Large intestine (tissue), 3 donors: ENCODE results near the gene CALY. TPM values are rescaled to one million over a fixed set of nuclear protein-coding genes. Genes with fewer than 3 reads are reported as not detected.
"Not testable (repeated sequence)": the region's sequence is repeated elsewhere in the genome, so short reads cannot be mapped to it uniquely, and the experiment has no call there.

Source experiments
- DNase-seq, 2 donors: peaks; one replicate each; pipeline versions ENCODE4 v3.0.0 to v3.0.0-alpha.2; 2013
- H3K27ac ChIP-seq: one replicate; pipeline ENCODE4 v1.5.1; 2013; ENCODE audit warnings: low read length
- H3K27me3 ChIP-seq: 2 replicates; pipeline ENCODE4 v1.6.1; 2013; ENCODE audit warnings: low read length; ENCODE audit not compliant: control insufficient read depth, insufficient read depth
- H3K36me3 ChIP-seq: 2 replicates; pipeline ENCODE4 v1.6.1; 2013; ENCODE audit warnings: low read length; ENCODE audit not compliant: control insufficient read depth, insufficient read depth
- H3K4me1 ChIP-seq: one replicate; pipeline ENCODE4 v1.6.1; 2013; ENCODE audit warnings: low read length; ENCODE audit not compliant: control insufficient read depth, insufficient read depth
- H3K4me3 ChIP-seq: one replicate; pipeline ENCODE4 v1.5.1; 2013; ENCODE audit warnings: low read length
- H3K9me3 ChIP-seq: one replicate; pipeline ENCODE4 v1.6.1; 2013; ENCODE audit warnings: mild to moderate bottlenecking, low read depth, low read length, moderate library complexity; ENCODE audit not compliant: control insufficient read depth
- WGBS: methylation state at CpG from one replicate; pipeline ENCODE4 v1.1.5; 2013; ENCODE audit warnings: low lambda C conversion rate; ENCODE audit not compliant: insufficient coverage; 5-methylcytosine and 5-hydroxymethylcytosine counted together
- polyA plus RNA-seq: library from polyadenylated mRNA; unstranded; fragments of 120-200 nt; gene quantifications from one replicate; pipeline ENCODE4 v1.2.1, GENCODE V29; 2013

Gene CALY
- polyA plus RNA-seq, 1 donor: 6.8 TPM

- Histone ChIP-seq H3K4me1 (peaks cover 12% of the 10 kb centered on the region), H3K27me3 (peaks cover 31% of the 10 kb centered on the region), H3K9me3 (peaks cover 14% of the 10 kb centered on the region)
- H3K27ac ChIP-seq, H3K4me3 ChIP-seq, DNase-seq, H3K36me3 ChIP-seq: not testable (repeated sequence)
- no CpG with 5 or more reads among the region's 14 CpGs for WGBS
Measured at GRCh38 chr10:133322064-133322709, 14.5 kb downstream of the CALY start.

- not testable (repeated sequence) for H3K4me3 ChIP-seq, H3K27ac ChIP-seq, DNase-seq, H3K36me3 ChIP-seq, H3K4me1 ChIP-seq
- no CpG with 5 or more reads among the region's 6 CpGs for WGBS
- H3K27me3 ChIP-seq: peaks cover 19% of the 10 kb centered on the region
- H3K9me3 ChIP-seq: peaks cover 10% of the 10 kb centered on the region
Measured at GRCh38 chr10:133320852-133321422, 15.8 kb downstream of the CALY start.

- no CpG with 5 or more reads among the region's 51 CpGs for WGBS
- no peak overlapping the region for H3K27ac ChIP-seq
Measured at GRCh38 chr10:133318494-133319127, 18.1 kb downstream of the CALY start.

GRCh38 chr10:133316732-133317131 lies 20.0 kb downstream of the CALY start:
- Histone ChIP-seq H3K4me3 (no peak overlapping the region), H3K4me1 (peaks cover 3% of the 10 kb centered on the region), H3K27ac (no peak overlapping the region), H3K27me3 (peaks cover 7% of the 10 kb centered on the region), H3K9me3 (peaks cover 6% of the 10 kb centered on the region), H3K36me3 (peaks cover 12% of the 10 kb centered on the region)
- no peak for DNase-seq
- WGBS: no CpG with 5 or more reads among the region's 7 CpGs

More at GRCh38 chr10:133318494-133319127, 18.1 kb downstream of the CALY start:
- Histone ChIP-seq H3K27me3 (peaks cover 7% of the 10 kb centered on the region), H3K9me3 (peaks cover 6% of the 10 kb centered on the region), H3K4me3 (peak overlapping the region; percentile 9), H3K4me1 (peaks cover 3% of the 10 kb centered on the region), H3K36me3 (no peaks in the 10 kb centered on the region)
- DNase-seq: peak in 1 of 2 donors; percentile 67

- Histone ChIP-seq H3K27ac (no peak overlapping the region), H3K4me3 (no peak overlapping the region), H3K27me3 (peaks cover 7% of the 10 kb centered on the region), H3K4me1 (peaks cover 3% of the 10 kb centered on the region), H3K9me3 (peaks cover 6% of the 10 kb centered on the region), H3K36me3 (peaks cover 16% of the 10 kb centered on the region)
- no peak for DNase-seq
- no CpG with 5 or more reads among the region's 9 CpGs for WGBS
Measured at GRCh38 chr10:133316266-133316665, 20.4 kb downstream of the CALY start.

- WGBS: no CpG with 5 or more reads among the region's 5 CpGs
- Histone ChIP-seq H3K4me1 (peaks cover 3% of the 10 kb centered on the region), H3K4me3 (no peak overlapping the region), H3K9me3 (peaks cover 4% of the 10 kb centered on the region), H3K36me3 (peaks cover 19% of the 10 kb centered on the region), H3K27ac (no peak overlapping the region), H3K27me3 (peaks cover 7% of the 10 kb centered on the region)
- no peak for DNase-seq
Measured at GRCh38 chr10:133315847-133316246, 20.8 kb downstream of the CALY start.

GRCh38 chr10:133314911-133315310 lies 21.8 kb downstream of the CALY start:
- no peak overlapping the region for H3K27ac ChIP-seq
- H3K4me3 ChIP-seq: no peak overlapping the region
- no CpG with 5 or more reads among the region's 12 CpGs for WGBS
- peaks cover 7% of the 10 kb centered on the region for H3K9me3 ChIP-seq
- peaks cover 7% of the 10 kb centered on the region for H3K27me3 ChIP-seq
- H3K36me3 ChIP-seq: peaks cover 28% of the 10 kb centered on the region
- no peak for DNase-seq
- peaks cover 3% of the 10 kb centered on the region for H3K4me1 ChIP-seq

- peaks cover 4% of the 10 kb centered on the region for H3K4me1 ChIP-seq
- no peak overlapping the region for H3K27ac ChIP-seq
- no peak overlapping the region for H3K4me3 ChIP-seq
- DNase-seq: no peak
- peaks cover 11% of the 10 kb centered on the region for H3K9me3 ChIP-seq
- peaks cover 34% of the 10 kb centered on the region for H3K36me3 ChIP-seq
- no peaks in the 10 kb centered on the region for H3K27me3 ChIP-seq
- WGBS: no CpG with 5 or more reads among the region's 4 CpGs
Measured at GRCh38 chr10:133313192-133313591, 23.5 kb downstream of the CALY start.

- Histone ChIP-seq H3K9me3 (peaks cover 11% of the 10 kb centered on the region), H3K27me3 (no peaks in the 10 kb centered on the region), H3K4me1 (peaks cover 4% of the 10 kb centered on the region), H3K36me3 (peaks cover 34% of the 10 kb centered on the region), H3K27ac (no peak overlapping the region), H3K4me3 (no peak overlapping the region)
- DNase-seq: no peak
- WGBS: 100% methylated on average over 1 of the region's 9 CpGs
Measured at GRCh38 chr10:133312769-133313145, 23.9 kb downstream of the CALY start.

- DNase-seq: no peak
- H3K4me1 ChIP-seq: peaks cover 7% of the 10 kb centered on the region
- H3K27me3 ChIP-seq: no peaks in the 10 kb centered on the region
- no peak overlapping the region for H3K27ac ChIP-seq
- peaks cover 34% of the 10 kb centered on the region for H3K36me3 ChIP-seq
- H3K9me3 ChIP-seq: peaks cover 11% of the 10 kb centered on the region
- WGBS: 100% methylated on average over 1 of the region's 23 CpGs
- H3K4me3 ChIP-seq: no peak overlapping the region
Measured at GRCh38 chr10:133312016-133312768, 24.5 kb downstream of the CALY start.
